ENCODE measurements around the gene SH2D1A.
A peak's percentile ranks its signal among the peaks of the same experiment; 100 is the strongest.
"Not testable (repeated sequence)": the region's sequence is repeated elsewhere in the genome, so short reads cannot be mapped to it uniquely, and the experiment has no call there.

Gene SH2D1A

DNA sequence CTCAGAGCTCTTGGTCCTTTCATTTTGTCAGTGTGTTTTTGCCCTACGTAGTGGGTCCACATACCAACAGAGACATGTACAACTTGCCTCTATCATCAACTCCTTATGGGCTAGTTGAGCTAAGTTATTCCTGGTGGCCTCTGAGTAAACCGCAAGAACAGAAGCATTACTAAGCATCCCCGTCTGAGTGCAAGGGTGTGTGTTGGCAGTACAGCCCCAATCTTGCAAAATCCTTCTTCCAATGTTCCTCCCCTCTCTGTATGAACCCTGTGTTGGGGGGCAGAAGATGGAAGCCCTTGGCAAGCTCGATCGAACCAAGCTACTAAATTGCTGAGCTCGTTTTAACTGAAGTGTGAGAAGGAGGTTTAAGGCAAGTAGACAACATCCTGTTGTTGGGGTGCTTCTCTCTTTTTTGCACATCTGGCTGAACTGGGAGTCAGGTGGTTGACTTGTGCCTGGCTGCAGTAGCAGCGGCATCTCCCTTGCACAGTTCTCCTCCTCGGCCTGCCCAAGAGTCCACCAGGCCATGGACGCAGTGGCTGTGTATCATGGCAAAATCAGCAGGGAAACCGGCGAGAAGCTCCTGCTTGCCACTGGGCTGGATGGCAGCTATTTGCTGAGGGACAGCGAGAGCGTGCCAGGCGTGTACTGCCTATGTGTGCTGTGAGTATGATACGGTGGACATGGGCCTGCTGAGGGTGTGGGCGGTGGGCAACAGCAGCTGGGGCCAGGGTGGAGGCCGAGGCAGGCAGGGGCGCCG, at the start of gene SH2D1A:
Gene SH2D1A (plus strand): TSS at position 447 of the 760 bp plus-strand sequence. CDS start 80 bp downstream, at position 527.
- no peak for FAIRE-seq
- no peak for DNase-seq (ENCODE audit: low spot score)

DNA sequence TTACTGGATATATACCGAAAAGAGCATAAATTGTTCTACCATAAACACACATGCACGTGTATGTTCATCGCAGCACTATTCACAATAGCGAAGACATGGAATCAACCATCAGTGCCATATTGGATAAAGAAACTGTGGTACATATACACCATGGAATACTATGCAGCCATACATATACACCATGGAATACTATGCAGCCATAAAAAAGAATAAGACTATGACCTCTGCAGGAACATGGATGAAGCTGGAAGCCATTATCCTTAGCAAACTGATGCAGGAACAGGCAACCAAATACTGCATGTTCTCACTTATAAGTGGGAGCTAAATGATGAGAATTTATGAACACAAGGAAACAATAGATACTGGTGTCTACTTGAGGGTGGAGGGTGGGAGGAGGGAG, 47.0 kb upstream of the SH2D1A start:
- FAIRE-seq; DNase-seq (ENCODE audit: low spot score): not testable (repeated sequence)

DNA sequence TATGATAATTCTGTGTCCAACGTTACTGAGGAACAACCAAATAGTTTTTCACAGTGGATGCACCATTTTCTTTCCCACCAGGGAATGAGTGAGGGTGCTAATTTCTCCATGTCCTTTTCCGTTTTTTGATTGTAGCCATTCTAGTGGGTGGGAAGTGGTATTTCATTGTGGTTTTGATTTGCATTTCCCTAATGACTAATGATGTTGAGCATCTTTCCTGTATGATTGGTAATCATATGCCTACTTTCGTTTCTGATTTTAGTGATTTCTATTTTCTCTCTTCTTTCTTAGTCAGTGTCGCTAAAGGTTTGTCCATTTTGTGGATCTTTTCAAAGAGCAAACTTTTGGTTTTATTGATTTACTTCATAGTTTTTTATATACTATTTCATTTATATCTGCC, 46.0 kb upstream of the SH2D1A start:
- no peak for FAIRE-seq

DNA sequence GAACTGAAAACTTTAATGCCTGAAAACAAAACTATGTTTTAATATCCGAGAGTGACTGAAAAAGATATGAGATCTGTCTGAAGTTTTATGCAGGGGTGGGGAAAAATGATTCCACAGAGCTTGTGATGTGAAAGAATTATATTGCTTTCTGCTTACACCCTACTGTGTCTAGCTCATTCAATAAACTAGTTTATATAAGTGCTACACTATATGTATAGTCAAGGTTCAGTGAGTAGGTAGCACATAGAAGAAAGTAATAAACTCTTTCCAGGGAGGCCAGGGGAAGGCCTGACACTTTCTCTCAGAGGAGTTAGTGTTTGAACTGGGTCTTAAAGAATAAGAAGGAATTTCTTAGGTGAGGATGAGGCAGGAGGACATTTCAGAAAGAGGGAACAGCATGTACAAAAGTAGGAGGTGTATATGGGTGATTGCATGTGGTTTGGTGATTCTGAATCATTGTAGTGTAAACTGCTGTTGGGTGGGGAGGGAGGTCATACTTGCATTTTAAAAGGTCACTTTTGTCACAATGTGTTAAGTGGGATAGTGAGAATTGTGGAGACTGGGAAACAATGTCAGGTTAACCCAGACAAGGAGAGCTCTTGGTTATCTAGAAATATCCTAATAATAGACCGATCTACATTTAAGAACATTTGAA, 39.0 kb upstream of the SH2D1A start:
- FAIRE-seq: no peak
- DNase-seq (ENCODE audit: low spot score): no peak

More for the DNA sequence above, 46.0 kb upstream of the SH2D1A start:
- DNase-seq (ENCODE audit: low spot score): no peak

DNA sequence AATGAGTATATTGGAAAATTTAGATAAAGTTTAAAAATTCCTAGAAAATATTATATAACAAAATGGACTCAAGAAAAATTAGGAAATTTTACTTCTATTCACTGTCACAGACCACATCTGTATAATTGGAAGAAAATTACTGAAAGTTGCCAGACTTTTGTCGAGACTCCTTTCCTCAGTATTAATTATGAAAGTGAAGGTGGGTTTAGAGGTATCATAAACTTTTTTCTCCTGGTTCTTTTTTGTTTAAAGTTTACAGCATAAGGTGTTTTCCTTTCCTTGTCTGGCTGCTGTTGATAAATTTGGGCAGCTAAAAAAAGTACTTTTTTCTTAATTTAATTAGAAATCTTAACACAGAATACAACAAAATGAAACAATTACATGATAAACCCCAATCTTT, 20.6 kb upstream of the SH2D1A start:
- DNase-seq (ENCODE audit: low spot score): no peak
- no peak for FAIRE-seq

DNA sequence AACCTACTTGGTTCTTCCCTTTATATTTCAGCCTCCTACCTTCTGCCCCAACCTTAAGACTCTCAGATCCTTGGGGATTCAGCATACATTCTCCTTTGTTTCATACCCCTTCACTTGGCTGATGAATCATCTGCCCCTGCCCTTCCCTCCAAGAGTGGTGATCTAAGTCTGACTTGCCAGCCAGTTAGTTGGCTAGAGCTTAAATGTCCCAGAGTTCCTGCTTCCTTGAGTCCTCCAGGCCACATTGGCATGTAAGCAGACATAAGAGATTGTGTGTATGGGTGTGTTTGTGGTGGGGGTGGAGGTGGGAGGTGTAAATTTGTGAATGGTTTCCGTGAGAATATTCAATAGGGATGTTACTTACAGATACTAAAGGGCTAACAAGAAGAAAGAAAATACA, 17.6 kb upstream of the SH2D1A start:
- FAIRE-seq (no peak), DNase-seq (ENCODE audit: low spot score) (peak; percentile 6)

DNA sequence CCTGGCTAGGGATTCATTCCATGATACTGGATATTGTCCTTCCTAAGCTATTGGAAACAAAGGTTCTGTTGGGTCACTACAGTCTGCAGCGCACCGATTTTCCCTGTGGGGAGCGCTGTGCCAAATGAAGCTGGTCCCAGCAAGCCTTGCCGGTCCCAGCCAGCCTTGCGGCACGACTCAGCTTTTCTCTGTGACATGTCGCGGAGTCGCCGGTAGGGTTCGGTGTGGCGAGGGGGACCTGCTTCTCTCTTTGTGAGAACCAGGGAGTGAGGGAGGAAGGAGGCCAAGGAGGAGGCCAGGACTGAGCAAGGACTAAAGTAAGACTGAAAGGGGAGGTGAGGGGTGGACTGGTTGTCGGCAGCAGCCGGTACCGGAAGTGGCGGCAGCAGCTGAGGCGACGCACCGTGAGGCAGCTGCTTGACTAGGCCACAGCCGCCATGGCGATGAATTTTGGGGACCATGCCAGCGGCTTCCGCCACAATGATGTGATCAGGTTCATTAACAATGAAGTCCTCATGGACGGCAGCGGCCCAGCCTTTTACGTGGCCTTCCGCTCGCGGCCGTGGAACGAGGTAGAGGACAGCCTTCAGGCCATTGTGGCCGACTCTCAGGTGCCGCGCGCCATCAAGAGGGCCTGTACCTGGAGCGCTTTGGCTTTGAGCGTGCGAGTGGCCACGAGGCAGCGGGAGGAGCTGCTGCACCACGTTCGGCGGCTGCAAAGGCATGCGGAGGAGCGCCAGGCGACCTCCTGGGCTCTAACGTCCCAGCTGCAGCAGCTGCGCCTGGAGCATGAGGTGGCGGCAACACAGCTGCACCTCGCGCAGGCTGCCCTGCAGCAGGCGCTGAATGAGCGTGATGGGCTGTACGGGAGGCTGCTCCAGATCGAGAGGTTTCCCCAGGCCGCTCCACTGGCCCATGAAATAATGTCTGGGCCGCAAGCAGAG, 13.6 kb upstream of the SH2D1A start, which contains the start of gene TEX13D:
Gene TEX13D (plus strand): TSS at position 180 of the 944 bp plus-strand sequence. CDS start 258 bp downstream, at position 438.
- DNase-seq (ENCODE audit: low spot score): no peak
- FAIRE-seq: no peak

DNA sequence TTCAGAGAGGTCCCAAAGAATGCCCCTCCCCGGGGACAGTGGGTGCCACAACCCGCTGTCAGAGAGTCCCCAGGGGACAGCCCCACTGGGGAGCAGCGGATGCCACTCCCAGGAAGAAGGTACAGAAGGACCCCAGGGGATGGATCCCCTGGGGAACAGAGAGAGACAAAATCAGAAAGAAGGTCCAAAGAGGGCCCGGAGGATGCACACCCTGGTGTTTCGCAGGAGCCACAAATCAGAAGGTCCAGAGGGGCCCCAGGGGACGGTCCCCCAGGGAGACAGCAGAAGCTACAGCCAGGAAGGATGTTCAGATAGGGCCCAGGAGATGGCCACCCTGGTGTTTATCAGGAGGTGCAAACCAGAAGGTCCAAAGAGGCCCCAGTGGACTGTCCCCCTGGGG, 12.5 kb upstream of the SH2D1A start:
- FAIRE-seq: no peak
- no peak for DNase-seq (ENCODE audit: low spot score)

DNA sequence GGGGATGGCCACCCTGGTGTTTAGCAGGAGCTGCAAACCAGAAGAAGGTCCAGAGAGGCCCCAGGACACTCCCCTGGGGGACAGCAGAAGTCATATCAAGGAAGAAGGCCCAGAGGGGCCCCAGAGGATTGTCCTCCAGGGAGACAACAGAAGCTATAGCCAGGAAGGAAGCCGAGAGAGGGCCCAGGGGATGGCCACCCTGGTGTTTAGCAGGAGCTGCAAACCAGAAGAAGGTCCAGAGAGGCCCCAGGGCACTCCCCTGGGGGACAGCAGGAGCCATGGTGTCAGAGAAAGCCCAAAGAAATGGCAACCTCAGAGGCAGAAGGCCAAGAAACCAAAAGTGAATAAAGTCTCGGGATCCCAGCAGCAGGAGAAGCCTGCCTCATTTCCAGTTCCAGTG, 11.8 kb upstream of the SH2D1A start:
- not testable (repeated sequence) for FAIRE-seq; DNase-seq (ENCODE audit: low spot score)

DNA sequence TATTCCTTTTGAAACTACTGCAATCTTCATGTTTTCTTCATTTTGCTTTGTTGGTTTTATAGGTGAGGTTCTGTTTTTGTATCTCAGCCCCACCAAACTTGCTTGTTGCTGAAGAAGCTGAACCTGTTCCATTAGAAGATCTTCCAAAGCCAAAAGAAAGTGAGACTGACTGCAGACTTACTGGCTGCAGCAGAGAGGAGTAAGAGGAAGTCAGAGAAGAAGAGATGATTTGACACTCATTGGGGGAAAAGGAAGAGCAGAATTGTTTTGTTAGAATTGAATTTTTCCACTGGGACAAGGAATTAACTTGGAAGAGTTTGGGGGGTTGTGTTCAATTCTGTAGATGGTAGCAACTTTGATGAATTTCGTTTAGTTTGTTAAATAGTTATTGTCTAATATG, 10.8 kb upstream of the SH2D1A start:
- DNase-seq (ENCODE audit: low spot score) (no peak), FAIRE-seq (no peak)

DNA sequence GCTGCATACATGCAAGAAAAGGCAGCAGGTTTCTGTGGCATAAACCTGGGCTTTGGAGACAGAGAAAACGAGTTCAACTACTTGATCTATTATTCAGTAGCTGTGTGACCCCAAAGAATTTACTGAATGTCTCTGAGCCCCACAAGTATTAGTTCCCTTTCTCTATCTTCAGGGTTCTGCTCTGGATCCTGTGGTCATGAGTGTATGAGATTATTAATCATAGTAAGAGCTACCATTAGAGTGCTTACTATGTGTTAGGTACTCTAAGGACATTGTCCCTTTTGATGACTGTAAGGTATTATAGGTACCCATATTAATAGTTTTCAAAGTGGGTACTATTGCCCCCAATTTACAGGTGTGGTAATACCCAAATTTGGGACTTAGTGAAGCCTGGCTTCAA, 8.4 kb upstream of the SH2D1A start:
- no peak for FAIRE-seq

DNA sequence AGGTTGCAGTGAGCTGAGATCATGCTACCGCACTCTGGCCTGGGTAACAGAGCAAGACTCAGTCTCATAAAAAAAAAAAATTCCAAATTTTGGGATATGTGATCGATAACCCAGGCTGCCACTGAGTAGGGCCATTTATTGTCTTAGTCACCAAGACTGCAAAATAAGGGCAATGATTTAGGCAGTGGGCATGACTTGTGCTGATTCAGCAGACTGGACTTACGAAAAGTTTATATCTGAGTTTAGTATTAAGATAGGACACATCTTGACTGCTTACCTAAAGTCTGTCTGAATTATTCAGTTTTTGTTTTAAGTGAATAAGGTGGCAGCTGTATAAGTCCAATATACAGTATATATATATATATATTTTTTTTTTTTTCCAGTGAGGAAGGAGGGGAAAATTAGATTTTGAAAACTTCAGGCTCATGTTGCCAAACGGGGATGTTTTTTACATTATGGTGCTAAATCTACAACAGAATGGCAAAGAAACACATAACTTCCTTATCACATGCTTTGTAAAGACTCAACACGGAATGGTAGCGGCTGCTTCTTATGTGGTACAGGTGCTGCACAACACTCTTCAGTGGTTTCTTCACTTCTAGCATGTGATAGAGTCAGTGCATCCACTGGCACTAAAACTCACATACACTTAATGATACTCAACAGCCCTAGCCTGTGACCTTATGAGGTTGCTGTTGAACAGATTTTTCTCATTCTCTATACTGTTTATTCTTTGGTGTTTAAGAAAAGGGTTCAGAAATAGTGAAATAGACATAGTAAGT, 7.4 kb upstream of the SH2D1A start:
- no peak for FAIRE-seq
- DNase-seq (ENCODE audit: low spot score): no peak

More for the DNA sequence above, 8.4 kb upstream of the SH2D1A start:
- no peak for DNase-seq (ENCODE audit: low spot score)

DNA sequence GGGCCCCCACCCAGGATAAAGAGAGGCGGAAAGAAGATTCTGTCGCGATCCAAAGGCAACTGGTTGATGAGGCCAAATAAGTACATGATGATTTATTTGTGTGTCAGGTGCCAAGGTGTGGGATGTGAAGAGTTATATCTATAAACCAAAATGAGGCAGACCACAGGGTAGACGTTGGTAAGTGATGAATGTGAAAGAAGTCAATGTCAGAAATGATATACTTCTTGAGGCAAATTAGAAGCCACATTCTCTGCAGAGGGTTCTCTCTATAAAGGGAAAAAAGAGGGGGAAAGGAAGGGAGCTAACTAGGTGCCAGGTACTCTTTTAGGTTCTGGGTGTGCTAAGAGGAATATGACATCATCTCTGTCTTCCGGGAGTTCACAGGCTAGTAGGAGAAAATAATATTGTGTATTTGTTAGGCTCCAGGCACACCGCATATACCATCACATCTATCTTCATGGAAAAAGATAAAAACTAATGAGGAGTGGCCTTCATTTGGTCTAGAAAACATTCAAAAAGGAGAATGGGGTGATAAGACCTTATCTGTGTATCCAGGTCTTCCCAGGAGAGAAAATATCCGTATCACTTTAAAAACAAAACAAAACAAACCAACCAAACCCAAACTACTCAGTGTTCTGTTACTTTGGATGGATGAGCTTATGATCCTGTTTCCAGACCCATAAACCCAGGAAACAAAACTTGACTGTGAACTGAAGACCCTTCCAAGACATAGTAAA, 4.8 kb upstream of the SH2D1A start:
- no peak for DNase-seq (ENCODE audit: low spot score)
- no peak for FAIRE-seq

DNA sequence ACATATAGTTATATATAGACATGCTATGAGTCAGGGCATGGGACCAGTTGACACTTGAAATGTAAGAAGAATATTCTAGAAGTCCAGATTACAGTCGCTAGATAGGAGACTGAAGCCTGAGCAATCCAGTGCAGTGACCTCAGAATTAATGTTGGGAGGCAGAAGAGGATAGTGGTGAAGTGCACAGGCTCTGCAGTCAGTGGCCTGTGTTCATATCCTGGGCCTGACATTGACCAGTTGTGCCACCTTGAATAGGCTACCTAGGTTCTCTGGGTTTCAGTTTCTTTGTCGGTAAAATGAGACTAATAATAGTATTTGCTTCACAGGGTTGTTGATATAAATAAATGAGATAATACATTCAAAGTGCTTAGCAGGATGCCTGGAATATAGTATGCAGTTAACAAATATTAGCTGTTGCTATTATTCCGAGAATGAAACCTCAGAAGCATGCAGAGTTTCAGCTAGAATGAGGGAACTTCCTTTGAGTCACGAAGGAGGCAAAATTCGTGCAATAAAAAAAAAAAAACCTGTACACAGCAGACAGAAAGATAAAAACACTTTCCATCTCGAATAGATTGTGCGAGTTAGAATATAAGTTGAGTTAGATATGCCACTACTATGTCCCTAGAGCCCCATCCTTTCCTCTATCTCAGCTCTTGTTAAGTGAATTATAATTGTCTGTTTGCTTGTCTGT, 4.0 kb upstream of the SH2D1A start:
- FAIRE-seq: no peak
- no peak for DNase-seq (ENCODE audit: low spot score)

DNA sequence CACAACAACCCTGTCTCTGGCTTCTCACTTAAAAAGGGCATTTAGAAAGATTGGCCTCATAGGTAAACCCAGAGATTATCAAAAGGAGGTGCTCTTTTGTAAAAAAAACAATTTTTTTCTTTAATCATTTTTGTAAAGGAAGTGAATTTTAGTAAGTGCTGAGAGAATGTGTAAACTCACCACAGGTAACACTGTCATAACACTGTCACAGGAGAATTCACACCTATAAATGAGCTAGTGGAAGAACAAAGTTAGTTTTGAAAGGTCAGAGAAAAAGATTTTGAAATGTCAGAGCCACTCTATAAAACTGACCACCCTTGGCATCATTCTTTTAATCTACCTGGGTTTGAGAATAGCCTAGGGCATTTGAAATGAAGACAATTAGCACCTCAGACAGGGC, 3.3 kb upstream of the SH2D1A start:
- no peak for FAIRE-seq

DNA sequence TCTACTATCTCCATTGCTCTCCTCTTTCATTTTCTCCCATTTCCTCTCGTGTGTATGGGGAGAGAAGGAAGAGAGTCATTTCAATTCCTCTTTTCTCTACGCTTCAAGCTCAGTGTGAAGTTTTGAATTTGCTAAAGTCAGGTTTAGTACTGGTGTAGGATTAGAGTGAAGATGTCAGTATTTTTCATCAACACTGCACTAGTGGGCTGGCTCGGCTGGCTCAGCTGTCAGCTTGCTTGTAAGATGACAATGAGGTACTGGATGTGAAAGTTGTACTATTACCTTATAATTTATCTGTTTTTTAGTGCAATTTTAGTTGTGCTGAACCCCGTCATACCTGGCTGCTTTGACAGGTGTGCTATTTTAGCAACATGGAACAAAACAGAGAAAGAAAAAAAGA, 2.1 kb upstream of the SH2D1A start:
- DNase-seq (ENCODE audit: low spot score) (no peak), FAIRE-seq (no peak)

More for the DNA sequence above, 3.3 kb upstream of the SH2D1A start:
- no peak for DNase-seq (ENCODE audit: low spot score)

DNA sequence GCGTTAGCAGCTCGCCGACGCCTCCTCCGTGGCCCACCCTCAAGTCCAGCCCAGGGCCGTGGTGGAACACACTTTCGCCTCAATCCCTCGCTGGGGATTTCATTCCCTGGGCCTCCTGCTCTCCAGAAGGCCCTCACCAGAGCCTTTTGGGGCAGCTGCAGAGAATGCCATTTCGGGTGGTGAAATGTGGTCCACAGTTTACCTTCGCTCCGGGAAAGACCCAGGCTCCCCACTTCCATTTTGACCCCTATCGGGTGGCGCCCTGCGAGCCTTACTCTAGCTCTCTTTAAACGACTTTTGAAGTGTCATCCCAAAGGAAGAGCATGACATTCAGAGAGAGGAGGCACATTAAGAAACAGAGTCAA, 496 bp downstream of the SH2D1A start:
- FAIRE-seq (no peak), DNase-seq (ENCODE audit: low spot score) (no peak)

DNA sequence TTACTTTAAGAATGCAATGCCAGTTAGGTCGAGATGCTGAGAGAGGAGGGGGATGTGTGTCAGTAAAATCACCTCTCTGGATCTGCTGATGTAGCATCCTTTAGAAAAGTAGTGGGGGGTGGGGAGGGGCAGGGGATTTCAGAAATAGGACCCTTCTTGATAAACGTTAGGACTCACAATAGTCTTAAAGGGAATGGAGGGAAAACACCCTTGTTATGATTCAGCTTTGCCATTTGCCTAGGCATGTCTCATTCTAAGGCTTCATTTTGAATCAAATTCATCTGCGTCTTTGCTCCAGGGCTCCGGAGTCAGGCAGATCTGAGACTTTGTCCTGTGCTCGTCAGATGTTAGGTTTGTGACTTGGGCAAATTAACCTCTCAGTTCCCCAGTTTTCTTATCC, 879 bp downstream of the SH2D1A start:
- DNase-seq (ENCODE audit: low spot score): no peak
- FAIRE-seq: no peak

DNA sequence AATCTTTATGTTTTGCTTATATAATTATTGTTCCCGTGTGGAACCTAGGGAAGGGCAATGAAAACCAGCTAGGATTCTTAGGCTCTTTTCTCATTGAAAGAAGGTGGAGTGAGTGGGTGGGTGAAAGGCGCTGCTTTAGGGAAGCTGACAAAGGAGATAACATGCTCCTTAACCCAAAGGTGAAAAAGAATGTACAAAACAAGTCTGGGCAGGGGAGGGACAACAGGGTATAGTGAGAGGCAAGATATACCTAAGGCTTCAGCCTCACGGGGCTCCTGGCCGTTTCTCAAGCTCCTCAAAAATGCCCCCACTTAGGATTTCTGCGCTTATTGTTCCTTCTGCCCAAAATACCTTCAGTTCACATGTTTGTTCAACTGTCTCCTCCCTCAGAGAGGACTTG, 1.8 kb downstream of the SH2D1A start:
- DNase-seq (ENCODE audit: low spot score): no peak
- FAIRE-seq: no peak

Data from urothelium cell line (cell line).